ENCODE data around the gene RTN1. TPM values are rescaled to one million over a fixed set of nuclear protein-coding genes. Genes with fewer than 3 reads are reported as not detected.

RTN1 gene
- total and polyA plus RNA-seq, 2 experiments from 2014 or later, result 4.2 to 4.3 TPM

GRCh38 chr14:59591641-59592370 is 278.8 kb downstream of the RTN1 start:
- H3K36me3 ChIP-seq (ENCODE audit: insufficient read depth), result no peaks in the 10 kb centered on the region
- no peak overlapping the region for H3K27ac ChIP-seq (ENCODE audit: low read depth)
- no peaks in the 10 kb centered on the region for H3K36me3 Mint-ChIP-seq (ENCODE audit: low read depth)
- H2AFZ ChIP-seq, result no peak overlapping the region
- no peaks in the 10 kb centered on the region for H3K9me2 ChIP-seq (ENCODE audit: insufficient read depth)
- no peak overlapping the region for H3K27ac Mint-ChIP-seq
- H3K4me2 ChIP-seq, result no peak overlapping the region
- H3K27me3 Mint-ChIP-seq (ENCODE audit: insufficient read depth, low read depth, poor library complexity), result peaks cover 2% of the 10 kb centered on the region
- no peak for ATAC-seq
- no peaks in the 10 kb centered on the region for H3K4me1 ChIP-seq (ENCODE audit: insufficient read depth)
- H3F3A ChIP-seq (replicated peaks; ENCODE audit: low read depth), result no peaks in the 10 kb centered on the region
- H4K20me1 ChIP-seq (replicated peaks; ENCODE audit: insufficient read depth), result no peaks in the 10 kb centered on the region
- H3K9me3 Mint-ChIP-seq, result no peaks in the 10 kb centered on the region
- no peak overlapping the region for H3K4me3 Mint-ChIP-seq
- DNase-seq (ENCODE audit: low spot score), result no peak
- TF ChIP-seq NANOG (IDR thresholded peaks at IDR 0.05; ENCODE audit: borderline replicate concordance) (no peak), ZNF331 (CRISPR knock-in tag; IDR thresholded peaks at IDR 0.05; ENCODE audit: low read depth) (no peak), POLR2AphosphoS5 (IDR thresholded peaks at IDR 0.05; ENCODE audit: low read depth) (no peak), JUNB (IDR thresholded peaks at IDR 0.05; ENCODE audit: unreplicated experiment) (no peak), CREB1 (CRISPR knock-in tag; IDR thresholded peaks at IDR 0.05; ENCODE audit: low read depth) (no peak), EZH2 (IDR thresholded peaks at IDR 0.05; ENCODE audit: low read depth, unreplicated experiment) (no peak), EZH2phosphoT487 (IDR thresholded peaks at IDR 0.05; ENCODE audit: unreplicated experiment) (no peak)
- TF ChIP-seq, protein P1, sequence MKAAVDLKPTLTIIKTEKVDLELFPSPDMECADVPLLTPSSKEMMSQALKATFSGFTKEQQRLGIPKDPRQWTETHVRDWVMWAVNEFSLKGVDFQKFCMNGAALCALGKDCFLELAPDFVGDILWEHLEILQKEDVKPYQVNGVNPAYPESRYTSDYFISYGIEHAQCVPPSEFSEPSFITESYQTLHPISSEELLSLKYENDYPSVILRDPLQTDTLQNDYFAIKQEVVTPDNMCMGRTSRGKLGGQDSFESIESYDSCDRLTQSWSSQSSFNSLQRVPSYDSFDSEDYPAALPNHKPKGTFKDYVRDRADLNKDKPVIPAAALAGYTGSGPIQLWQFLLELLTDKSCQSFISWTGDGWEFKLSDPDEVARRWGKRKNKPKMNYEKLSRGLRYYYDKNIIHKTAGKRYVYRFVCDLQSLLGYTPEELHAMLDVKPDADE (IDR thresholded peaks at IDR 0.05), result no peak
- H3K4me1 Mint-ChIP-seq, result no peaks in the 10 kb centered on the region
- H3K79me2 ChIP-seq (replicated peaks; ENCODE audit: insufficient read depth), result no peaks in the 10 kb centered on the region
- no peak overlapping the region for H3K4me3 ChIP-seq
- H3K27me3 ChIP-seq (ENCODE audit: insufficient read depth), result no peaks in the 10 kb centered on the region

DNA sequence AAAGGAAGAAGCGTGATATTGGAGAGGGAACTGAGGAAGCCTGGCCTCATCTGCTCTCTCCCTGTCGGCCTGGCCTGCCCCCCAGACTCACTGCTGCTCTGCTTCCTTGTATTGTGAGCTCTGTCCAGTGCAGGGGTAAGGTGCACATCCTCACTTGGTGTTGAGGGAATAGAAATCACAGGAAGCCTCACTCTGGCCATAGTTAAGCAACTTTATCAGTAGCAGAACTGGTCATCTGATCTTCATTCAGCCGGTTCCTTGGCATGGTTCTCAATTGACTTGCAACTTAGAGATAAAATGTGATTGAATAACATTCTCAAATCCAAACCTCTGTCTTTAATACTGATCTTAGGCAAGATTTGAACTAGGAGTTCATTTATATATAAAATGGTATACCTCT is 282.5 kb downstream of the RTN1 start:
- Histone ChIP-seq H3F3A (replicated peaks; ENCODE audit: low read depth) (no peaks in the 10 kb centered on the region), H4K20me1 (replicated peaks; ENCODE audit: insufficient read depth) (no peaks in the 10 kb centered on the region), H3K79me2 (replicated peaks; ENCODE audit: insufficient read depth) (no peaks in the 10 kb centered on the region), H3K27ac (ENCODE audit: low read depth) (no peak overlapping the region), H3K36me3 (ENCODE audit: insufficient read depth) (no peaks in the 10 kb centered on the region), H3K4me2 (no peak overlapping the region), H3K27me3 (ENCODE audit: insufficient read depth) (no peaks in the 10 kb centered on the region), H2AFZ (no peak overlapping the region), H3K4me3 (no peak overlapping the region), H3K4me1 (ENCODE audit: insufficient read depth) (no peaks in the 10 kb centered on the region), H3K9me2 (ENCODE audit: insufficient read depth) (no peaks in the 10 kb centered on the region)
- H3K36me3 Mint-ChIP-seq (ENCODE audit: low read depth), result no peaks in the 10 kb centered on the region
- no peak for ATAC-seq
- H3K4me3 Mint-ChIP-seq, result no peak overlapping the region
- H3K4me1 Mint-ChIP-seq, result no peaks in the 10 kb centered on the region
- no peak overlapping the region for H3K27ac Mint-ChIP-seq
- no peaks in the 10 kb centered on the region for H3K9me3 Mint-ChIP-seq
- peaks cover 2% of the 10 kb centered on the region for H3K27me3 Mint-ChIP-seq (ENCODE audit: insufficient read depth, low read depth, poor library complexity)
- DNase-seq (ENCODE audit: low spot score), result no peak
- TF ChIP-seq, protein P1 (IDR thresholded peaks at IDR 0.05), result no peak
- no peak for TF ChIP-seq STAT1 (IDR thresholded peaks at IDR 0.05; ENCODE audit: unreplicated experiment)
- TF ChIP-seq, protein P2, sequence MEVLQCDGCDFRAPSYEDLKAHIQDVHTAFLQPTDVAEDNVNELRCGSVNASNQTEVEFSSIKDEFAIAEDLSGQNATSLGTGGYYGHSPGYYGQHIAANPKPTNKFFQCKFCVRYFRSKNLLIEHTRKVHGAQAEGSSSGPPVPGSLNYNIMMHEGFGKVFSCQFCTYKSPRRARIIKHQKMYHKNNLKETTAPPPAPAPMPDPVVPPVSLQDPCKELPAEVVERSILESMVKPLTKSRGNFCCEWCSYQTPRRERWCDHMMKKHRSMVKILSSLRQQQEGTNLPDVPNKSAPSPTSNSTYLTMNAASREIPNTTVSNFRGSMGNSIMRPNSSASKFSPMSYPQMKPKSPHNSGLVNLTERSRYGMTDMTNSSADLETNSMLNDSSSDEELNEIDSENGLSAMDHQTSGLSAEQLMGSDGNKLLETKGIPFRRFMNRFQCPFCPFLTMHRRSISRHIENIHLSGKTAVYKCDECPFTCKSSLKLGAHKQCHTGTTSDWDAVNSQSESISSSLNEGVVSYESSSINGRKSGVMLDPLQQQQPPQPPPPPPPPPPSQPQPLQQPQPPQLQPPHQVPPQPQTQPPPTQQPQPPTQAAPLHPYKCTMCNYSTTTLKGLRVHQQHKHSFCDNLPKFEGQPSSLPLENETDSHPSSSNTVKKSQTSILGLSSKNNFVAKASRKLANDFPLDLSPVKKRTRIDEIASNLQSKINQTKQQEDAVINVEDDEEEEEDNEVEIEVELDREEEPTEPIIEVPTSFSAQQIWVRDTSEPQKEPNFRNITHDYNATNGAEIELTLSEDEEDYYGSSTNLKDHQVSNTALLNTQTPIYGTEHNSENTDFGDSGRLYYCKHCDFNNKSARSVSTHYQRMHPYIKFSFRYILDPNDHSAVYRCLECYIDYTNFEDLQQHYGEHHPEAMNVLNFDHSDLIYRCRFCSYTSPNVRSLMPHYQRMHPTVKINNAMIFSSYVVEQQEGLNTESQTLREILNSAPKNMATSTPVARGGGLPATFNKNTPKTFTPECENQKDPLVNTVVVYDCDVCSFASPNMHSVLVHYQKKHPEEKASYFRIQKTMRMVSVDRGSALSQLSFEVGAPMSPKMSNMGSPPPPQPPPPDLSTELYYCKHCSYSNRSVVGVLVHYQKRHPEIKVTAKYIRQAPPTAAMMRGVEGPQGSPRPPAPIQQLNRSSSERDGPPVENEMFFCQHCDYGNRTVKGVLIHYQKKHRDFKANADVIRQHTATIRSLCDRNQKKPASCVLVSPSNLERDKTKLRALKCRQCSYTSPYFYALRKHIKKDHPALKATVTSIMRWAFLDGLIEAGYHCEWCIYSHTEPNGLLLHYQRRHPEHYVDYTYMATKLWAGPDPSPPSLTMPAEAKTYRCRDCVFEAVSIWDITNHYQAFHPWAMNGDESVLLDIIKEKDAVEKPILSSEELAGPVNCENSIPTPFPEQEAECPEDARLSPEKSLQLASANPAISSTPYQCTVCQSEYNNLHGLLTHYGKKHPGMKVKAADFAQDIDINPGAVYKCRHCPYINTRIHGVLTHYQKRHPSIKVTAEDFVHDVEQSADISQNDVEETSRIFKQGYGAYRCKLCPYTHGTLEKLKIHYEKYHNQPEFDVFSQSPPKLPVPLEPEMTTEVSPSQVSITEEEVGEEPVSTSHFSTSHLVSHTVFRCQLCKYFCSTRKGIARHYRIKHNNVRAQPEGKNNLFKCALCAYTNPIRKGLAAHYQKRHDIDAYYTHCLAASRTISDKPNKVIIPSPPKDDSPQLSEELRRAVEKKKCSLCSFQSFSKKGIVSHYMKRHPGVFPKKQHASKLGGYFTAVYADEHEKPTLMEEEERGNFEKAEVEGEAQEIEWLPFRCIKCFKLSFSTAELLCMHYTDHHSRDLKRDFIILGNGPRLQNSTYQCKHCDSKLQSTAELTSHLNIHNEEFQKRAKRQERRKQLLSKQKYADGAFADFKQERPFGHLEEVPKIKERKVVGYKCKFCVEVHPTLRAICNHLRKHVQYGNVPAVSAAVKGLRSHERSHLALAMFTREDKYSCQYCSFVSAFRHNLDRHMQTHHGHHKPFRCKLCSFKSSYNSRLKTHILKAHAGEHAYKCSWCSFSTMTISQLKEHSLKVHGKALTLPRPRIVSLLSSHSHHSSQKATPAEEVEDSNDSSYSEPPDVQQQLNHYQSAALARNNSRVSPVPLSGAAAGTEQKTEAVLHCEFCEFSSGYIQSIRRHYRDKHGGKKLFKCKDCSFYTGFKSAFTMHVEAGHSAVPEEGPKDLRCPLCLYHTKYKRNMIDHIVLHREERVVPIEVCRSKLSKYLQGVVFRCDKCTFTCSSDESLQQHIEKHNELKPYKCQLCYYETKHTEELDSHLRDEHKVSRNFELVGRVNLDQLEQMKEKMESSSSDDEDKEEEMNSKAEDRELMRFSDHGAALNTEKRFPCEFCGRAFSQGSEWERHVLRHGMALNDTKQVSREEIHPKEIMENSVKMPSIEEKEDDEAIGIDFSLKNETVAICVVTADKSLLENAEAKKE (CRISPR knock-in tag; IDR thresholded peaks at IDR 0.05), result no peak
- TF ChIP-seq NANOG (IDR thresholded peaks at IDR 0.05; ENCODE audit: borderline replicate concordance), result no peak
